GM19043 (cell line): ENCODE results near the gene R3HDM2.

Experiments used
- ATAC-seq: cut with Tn5 transposase; IDR thresholded peaks from one replicate; pipeline ENCODE4 v1.9.1; 2021; ENCODE audit warnings: low read depth; ENCODE audit not compliant: unreplicated experiment

R3HDM2 gene

DNA sequence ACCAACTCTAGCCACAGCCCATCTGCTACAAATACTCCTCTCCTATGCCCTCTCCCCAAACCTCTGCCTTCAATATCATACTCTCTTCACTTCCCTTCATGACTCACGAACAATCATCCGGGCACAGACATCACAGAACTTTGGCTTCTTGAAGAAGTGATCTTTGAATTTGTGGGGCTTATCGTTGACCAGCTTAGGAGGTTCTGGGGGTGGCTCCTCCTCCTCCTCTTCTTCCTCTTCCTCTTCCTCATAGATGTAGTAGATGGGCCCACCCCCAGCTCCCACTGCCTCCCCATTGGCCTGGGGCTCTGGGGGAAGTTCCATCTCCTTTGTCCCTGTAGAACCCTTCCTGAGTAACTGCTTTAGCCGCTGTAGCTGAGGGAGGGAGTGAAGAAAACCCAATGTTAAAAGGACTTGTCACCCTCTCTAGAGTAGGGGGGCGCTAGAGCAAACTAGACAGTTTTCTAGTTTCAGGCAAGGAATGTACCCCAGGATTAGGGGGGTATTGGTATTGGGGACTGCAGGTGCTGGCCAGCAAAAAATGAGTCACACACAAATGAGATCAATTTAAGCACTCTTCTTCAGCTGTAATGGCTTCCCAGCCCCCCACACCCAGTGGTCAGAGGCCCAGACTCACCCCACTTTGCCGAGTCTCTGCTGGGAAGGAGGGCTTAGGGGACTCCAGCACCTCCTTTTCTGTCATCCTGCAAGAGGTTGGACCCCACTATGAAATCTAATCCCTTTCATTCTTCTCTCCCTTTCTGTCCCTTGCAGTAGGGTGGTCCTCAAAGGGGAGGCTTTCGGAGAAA, 181.7 kb downstream of the R3HDM2 start:
- ATAC-seq = no peak

DNA sequence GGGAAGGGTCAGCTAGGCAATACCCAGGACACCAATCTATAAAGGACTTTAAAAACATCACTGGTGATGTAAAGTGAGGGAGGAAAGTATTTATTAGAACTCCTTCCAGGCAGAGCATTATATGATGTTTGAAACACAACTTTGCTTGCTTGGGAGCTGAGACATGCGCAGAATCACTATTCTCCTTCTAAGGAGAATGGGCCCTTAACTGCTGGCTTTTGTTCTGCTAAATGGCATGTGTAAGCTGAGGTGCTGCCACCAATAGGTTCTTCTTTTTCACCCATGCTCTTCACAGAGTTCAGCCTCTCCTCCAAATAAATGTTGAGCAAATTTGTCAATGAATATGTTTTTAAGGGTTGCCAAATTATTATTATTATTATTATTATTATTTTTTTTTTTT, 183.8 kb downstream of the R3HDM2 start:
- ATAC-seq = no peak

DNA sequence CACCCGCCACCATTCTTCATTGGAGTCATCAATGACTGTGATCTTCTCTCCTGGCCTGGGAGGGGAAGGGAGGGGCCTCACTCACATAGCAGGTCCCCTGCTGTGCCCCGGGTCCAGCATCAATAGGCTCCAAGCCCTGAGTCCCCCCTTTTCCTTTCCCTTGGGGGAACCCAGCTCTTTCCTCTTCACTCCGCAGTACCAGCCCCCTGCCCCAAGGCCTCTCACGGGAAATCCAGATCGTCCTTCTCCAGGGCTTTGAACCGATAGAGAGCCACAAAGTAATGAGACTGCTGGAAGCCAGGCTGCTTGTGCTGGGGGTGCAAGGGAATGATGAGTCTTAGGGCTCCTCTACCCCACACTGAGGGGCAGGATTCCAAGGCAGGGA, 186.5 kb downstream of the R3HDM2 start:
- no peak for ATAC-seq

DNA sequence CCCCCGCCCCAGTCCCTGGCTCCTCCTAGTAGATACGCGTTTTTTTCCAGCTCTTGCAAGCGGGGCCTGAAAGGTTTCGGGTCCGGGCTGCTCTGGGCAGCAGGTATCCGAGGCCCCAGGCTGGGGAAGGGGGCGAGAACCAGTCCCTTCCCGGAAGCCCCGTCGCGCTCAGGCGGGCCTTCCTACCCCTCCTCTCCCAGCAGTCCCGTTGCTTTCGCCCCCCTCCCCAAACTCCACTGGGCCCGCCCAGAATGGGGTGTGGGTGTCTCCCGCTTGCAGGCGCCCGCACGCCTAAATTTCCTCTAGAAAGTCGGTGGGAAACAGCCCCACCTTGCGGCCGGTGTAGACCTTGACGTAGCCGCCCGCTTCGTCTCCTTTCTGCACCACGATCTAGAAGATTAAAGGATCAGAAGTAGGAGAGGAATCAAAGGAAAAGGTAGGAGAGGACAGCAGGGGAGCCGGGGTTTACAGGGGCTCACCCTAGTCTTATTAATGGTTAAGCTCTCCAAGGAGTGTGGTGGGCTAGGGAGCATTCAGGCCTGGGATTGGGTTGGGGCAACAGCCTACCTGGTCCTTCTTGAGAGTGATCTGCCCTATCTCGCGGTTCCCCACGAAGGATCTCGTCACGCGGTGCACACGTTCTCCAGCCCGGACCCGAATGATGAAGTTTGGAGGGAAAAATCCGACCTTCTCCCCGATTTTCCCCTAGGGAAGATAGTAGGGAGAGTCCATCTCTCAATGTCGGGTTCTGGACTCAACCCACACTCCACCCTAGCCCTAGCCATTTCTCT, 187.1 kb downstream of the R3HDM2 start:
- ATAC-seq = no peak

DNA sequence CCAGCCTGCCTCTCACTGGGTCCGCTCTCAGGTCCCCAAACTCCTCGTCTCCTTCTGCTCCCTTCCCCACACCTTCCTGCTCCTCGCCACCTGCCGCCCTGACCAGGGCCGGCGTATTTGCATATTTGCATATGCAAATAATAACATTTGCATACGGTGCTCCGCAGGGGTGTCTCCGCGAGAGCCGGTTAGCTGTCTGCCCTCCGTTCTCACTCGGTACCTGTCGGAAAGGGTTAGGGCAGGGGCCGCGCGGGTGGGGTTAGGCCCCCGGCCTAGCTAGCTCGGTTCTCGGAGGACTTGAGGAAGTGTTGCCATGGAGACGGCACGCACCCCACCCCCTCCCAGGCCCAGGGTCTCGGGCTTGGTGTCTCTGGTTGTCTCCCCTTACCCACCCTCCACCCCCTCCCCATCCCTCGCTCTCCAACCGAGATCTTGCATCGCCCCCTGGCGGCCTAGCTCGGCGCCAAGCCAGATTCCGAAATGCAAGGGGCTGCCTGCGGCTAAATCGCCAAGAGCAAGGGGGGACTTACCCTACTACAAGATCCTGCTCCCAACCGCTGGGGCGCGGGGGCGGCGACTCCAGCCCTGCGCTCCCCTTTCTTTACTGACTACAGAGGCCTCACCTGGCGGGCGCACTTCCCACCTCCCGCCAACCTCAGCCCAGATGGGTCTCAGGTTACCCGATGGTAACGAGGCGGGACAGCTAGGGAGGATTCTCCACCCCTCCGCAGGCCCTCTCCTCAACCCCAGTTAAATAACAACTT, 188.0 kb downstream of the R3HDM2 start:
- ATAC-seq = no peak

DNA sequence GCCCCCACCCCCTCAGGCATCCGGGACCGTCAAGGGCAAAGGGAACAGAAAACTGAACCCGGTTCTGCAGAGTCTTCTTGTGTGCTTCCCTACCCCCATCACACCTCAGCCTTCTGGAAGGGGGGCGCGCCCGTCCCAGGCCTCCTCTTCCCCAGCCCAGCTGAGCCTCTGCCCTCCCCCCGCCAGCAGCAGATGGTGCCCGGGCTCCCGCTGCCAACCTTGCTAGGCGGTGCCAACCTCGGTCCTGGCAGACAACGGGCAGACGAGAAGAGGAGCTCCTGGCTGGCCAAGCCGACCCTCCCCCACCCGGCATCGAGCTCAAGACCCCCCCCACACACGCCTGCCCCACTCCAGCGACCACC, 188.5 kb downstream of the R3HDM2 start:
- ATAC-seq = no peak

DNA sequence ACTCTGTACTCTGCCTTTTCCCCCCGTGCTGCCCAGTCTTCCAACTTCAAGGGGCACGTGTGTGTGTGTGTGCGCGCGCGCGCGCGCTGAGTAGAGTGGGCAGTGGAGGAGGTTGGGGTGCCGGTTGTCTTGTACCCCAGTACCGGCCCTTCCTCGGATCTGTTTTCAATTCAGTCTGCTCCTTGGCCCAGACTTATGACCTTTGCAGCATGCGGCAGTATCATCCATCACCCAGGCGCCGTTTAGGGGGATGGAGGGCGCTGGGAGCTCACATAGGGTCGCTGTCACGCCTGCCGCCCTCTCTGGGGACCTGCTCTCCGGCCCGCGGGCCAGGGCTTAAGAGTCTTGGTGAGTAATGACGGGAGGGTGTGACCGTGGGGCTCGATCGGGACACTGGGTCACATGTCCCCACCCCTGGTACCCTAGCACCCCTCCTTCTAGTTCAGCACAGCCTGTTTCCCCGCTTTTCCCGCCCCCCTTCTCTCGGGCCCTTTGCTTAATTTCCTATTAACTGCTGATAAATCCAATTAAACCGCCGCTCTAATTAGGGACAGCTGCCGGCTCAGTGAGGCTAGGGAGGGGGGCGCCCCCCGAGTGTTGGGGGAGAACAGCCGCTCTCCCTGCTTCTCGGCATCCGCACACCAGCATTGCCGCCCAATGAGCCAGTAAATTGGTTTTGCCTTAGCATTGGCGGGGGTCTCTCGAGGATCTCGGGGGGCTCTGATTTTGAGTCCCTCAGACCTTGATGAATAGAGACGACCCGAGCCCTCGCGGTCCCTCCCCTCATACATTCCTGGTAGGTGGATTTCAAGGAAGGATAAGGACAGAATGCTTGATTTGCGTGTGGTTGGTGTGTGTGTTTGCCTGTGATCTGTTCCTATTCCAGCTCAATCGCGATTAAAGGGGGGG, 189.2 kb downstream of the R3HDM2 start:
- no peak for ATAC-seq

DNA sequence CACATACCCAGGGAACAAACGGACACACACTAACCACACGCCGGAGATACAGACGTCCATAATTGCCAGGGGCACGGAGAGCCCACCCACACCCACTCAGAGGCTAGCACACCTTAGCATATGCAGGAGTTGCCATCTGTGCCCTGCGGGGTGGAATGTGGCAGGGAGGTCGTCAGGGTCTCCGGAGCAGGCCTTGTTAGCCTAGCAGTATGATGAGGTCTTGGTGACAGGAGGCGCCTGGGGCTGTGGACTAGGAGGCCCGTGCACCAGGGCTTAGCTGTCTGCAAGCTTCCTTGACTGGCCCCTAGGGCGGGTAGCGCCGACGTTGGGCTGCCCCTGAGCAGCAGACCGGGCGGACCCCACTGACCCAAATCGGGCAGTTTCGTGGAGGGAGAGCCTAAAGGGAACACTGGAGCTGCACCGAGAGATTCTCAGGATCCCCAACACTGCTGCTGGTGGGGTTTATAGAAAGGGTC, 189.9 kb downstream of the R3HDM2 start:
- no peak for ATAC-seq

DNA sequence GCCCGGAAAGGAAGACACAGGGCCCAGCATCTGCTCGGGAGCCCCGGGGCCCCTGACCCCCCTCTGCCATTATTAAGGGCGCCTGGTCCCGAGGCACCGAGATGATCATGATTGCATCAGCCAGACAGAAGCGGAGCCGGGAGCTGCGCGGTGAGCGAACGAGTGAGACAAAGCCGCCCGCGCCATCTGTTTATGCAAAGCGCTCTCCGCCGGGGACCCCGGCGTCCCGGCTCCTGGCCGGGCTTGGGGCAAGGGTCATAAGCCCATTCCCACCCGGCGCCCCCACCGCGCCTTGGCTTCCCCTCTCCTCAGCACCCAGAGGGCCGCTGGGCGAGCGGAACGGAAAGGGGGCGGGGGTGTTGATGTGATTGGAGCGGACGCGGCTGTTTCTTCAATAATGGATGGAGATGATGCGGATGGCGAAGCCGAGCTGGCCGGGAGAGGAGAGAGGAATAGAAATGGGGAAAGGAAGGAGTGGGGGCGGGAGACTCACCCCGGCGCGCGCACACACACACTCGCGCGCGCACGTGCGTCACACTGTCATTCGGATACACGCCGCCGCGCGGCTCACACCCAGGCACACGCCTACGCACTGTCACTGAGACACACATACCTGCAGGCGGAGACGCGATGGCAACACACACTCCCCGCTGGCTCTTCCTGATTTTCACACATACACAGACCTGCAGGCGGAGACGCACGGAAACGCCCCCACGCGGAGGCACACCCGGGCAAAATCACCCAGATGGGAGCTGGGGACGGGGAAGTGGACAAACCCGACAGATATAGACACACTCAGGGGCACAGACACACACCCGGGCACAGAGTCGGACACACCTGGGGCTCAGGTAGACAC, 190.5 kb downstream of the R3HDM2 start:
- no peak for ATAC-seq

DNA sequence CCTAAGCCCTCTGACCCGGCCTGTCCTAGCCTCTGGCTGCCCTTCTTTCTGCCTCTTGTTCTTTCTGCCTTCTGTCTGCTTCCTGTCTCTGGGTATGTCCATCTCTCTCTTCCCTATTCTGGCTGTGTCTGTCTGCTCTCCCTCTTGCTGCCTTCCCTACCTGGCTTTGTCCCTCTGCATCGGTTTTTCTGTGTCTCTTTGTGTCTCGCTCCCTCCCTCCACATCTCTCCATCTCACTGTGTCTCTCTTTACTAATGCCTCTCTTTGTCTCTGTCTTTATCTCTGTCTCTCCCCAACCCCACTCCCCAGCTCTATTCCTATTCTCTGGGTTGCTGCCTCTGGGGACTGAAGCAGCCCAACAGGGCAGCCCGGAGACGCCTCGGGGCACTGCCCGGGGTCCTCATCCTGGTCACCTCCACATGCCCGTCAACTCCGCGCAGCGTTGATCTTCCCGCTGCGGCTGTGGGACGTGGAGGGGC, 191.2 kb downstream of the R3HDM2 start:
- ATAC-seq = no peak

DNA sequence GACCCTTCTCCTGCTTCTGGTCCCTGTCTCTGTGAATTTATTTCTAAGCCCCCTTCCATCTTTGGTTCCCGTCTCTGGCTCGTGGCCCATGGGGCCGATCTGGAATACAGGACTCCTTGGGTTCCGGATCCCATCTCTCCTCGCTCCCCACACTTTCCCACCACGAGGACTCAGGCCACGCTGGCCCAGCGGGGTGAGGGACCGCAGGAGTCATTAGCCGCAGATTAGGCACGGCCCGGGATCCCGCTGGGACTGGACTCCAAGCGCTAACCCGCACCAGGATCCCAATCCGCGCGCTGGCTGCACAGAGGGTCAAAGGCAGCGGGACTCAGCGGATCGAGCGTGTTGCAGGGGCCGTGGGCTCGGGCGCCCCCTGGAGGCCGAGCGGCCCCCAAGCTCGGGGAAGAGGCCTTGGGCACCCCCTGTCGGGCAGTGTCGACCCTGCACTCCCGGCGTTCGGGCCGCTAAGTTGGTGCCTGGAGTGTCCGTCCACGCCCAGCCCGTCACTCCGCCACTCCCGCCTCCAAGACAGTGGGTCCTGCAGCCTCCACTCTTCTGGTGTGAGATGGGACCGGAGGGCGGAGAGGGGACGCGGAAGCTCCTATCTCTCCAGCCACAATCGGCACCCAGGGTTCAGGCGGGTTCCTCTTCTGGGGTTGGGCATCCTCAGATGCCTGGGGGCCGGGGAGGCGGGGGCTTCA, 191.8 kb downstream of the R3HDM2 start:
- peak; percentile 50 for ATAC-seq

DNA sequence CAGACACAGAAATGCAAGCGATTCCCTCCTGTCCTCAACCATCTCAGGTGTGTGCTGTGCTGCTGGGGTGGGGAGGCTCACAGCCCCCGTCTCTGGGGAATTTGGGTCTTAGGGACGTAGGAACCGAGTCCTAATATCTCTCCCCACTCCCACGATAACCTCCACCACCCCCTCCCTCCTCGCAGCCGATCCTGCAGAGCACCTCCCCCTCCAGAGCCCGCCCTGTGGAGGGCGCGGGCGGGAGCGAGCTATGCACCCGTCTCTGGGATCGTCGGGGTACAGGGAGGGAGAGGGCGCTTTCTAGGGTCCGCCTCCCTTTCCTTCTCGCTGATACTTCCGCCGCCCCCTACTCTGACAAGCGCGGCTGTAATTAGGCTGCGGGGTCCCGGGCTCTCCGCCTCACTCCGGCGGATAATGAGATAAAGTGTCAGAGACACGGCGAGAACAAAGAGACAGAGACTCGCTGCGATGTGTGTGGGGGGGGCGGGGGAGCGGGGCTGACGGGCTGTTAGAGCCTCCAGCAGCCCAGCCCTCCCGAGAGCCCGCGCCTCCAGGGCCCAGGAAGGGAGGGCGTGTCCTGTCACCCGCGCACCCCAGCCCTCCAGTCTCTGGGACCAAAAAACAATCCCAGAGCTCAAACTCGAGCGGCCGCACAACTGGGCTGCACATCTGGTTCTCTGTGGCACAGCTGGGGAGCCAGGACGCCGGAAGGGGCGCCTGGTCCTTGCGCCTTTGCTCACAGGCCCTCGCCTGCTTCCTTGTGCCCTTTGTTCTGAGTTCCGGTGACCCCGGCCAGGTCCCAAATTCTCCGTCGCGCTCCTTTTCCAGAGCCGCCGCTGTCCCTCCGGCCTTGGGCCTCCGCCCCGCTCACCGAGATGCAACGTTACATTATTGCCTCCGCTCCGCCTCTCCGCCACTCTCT, 192.7 kb downstream of the R3HDM2 start:
- ATAC-seq = no peak

DNA sequence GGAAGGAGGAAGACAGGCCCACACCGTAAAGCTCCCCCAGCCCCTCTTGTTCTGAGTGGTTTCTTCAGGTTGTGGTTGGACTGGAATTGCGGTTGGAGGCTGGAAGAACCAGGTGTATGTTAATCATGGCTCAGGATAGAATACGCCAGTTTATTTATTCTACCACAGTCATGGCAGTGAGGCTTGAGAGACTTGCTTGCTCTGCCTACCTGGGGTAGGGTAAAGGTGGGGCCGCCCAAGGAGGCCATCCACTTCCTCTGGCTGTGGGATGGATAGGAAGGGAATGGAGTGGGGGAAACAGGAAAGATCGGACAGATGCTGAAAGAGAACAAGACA, 193.3 kb downstream of the R3HDM2 start:
- no peak for ATAC-seq

DNA sequence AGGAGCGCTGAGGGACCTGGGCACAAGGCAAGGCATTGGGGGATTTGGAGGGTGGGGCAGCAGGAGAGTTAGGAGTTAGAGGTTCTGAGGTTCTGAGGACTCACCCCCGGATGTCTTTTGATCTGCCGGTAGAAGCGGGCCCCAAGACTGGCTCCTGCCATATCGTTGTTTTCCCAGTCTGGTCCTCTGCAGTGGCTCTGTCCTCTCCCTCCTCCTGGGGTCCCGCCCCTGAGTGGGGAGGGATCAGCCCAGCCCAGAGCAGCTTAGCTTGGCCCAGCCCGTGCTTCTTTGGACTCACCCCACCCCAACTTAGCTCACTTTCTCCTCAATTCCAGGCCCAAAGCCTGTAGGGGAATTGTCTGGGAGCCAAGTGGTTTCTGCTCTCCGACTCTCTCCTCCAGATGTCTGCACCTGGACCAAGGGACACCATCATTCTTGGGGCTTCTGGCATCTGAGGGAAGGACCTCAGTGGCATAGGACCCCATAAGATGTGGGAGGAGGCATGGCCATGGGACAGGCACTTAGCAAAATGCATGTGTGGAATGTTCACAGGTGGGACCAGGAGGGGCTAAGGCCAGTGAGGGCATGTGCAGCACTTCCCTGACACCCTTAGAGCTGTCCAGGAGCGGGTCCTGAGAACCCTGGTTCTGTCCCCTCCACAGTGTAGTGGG, 193.8 kb downstream of the R3HDM2 start:
- ATAC-seq = no peak

DNA sequence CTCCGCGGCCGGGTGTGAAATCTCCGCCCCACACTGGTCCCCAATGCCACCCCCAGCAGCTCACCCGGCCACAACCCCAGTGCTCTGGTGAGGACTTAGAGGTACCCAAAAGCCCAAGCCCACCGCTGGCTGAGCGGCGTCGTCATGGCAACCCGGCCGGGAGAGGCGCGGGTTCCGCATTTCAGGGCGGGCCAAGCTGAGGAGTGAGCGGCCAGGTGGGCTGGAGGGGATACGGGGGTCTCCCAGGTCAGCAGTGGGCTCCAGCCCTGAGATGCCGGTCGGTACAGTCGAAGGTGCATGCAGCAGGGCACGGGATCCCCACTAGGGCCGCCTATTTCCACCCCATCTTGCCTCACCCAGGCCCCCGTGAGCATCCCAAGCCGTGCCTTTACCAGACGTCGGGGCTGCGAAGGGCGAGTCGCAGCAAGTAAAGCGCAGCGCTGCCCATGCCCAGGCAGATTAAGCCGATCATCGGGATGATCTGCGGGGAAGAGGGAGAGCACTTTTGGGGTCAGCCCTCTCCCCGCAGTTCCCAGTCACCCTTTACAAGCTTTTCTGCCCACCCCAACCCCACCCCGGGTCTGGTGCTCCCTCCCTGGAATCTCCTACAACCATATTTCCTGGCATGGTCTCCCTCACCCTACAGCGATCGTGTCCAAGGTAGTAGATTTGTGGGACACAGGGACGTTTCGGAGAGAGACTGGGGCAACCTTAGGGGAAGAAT, 194.5 kb downstream of the R3HDM2 start:
- no peak for ATAC-seq

DNA sequence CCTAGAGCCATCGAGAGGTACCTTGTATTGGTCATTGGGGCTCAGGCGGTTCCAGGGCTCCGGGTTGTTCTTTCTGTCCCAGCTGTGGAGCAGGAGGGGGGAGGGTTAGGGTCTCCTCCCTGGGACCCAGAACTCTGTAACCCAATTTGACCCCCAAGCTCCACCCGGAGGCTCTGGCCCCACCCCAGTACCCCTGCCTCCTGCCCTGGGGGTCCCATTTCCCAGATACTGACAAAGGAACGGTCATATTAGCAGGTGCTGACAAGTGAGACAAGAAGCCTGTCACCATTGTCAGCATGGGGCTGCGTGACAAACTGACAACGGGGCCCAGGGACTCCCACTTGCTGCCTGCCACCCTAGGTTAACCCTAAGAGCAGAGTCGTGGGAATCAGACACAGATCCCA, 195.1 kb downstream of the R3HDM2 start:
- ATAC-seq = no peak
